HEK293 (cell line): Measurements from ENCODE around the gene SYNGAP1.

Experiments used
- GLIS1 ChIP-seq: fragments of 450-650 bp; formaldehyde crosslinking; IDR thresholded peaks from 2 replicates; pipeline ENCODE4 v1.5.1; 2016; ENCODE audit warnings: missing biosample characterization, missing genetic modification characterization
- GLIS2 ChIP-seq: fragments of 450-650 bp; formaldehyde crosslinking; IDR thresholded peaks from 2 replicates; pipeline ENCODE4 v1.5.1; 2016; ENCODE audit warnings: missing biosample characterization, missing genetic modification characterization
- HOXC10 ChIP-seq: sonication (generic); formaldehyde crosslinking; IDR thresholded peaks from 2 replicates; pipeline ENCODE4 v1.8.1; 2023; ENCODE audit warnings: mild to moderate bottlenecking, missing genetic modification reagents
- KLF10 ChIP-seq: fragments of 450-650 bp; IDR thresholded peaks from 2 replicates; pipeline ENCODE4 v1.5.1; 2018; ENCODE audit warnings: missing biosample characterization, mild to moderate bottlenecking, missing genetic modification characterization
- PRDM1 ChIP-seq: fragments of 450-650 bp; formaldehyde crosslinking; IDR thresholded peaks from 2 replicates; pipeline ENCODE4; 2016; ENCODE audit warnings: missing biosample characterization, missing genetic modification characterization
- SP2 ChIP-seq: fragments of 450-650 bp; formaldehyde crosslinking; IDR thresholded peaks from 2 replicates; pipeline ENCODE4 v1.5.1; 2016; ENCODE audit warnings: missing biosample characterization, missing genetic modification characterization
- ZBTB17 ChIP-seq: fragments of 450-650 bp; formaldehyde crosslinking; IDR thresholded peaks from 2 replicates; pipeline ENCODE4 v1.5.1; 2016; ENCODE audit warnings: missing biosample characterization, missing genetic modification characterization
- ZFHX2 ChIP-seq: fragments of 450-650 bp; formaldehyde crosslinking; conservative IDR thresholded peaks from 2 replicates; pipeline ENCODE4 v1.5.1; 2016; ENCODE audit warnings: missing biosample characterization, missing genetic modification characterization
- ZFP37 ChIP-seq: fragments of 450-650 bp; formaldehyde crosslinking; IDR thresholded peaks from 2 replicates; pipeline ENCODE4 v1.5.1; 2016; ENCODE audit warnings: missing biosample characterization, missing genetic modification characterization
- ZFP69B ChIP-seq: fragments of 450-650 bp; formaldehyde crosslinking; IDR thresholded peaks from 2 replicates; pipeline ENCODE4 v1.5.1; 2016; ENCODE audit warnings: missing biosample characterization, missing genetic modification characterization
- ZNF112 ChIP-seq: fragments of 450-650 bp; formaldehyde crosslinking; IDR thresholded peaks from 2 replicates; pipeline ENCODE4 v1.5.0; 2017; ENCODE audit warnings: missing biosample characterization, missing genetic modification characterization
- ZNF114 ChIP-seq: fragments of 450-650 bp; formaldehyde crosslinking; IDR thresholded peaks from 2 replicates; pipeline ENCODE4 v1.5.0; 2017; ENCODE audit warnings: missing biosample characterization, missing genetic modification characterization
- ZNF121 ChIP-seq: fragments of 450-650 bp; formaldehyde crosslinking; IDR thresholded peaks from 2 replicates; pipeline ENCODE4 v1.5.1; 2016; ENCODE audit warnings: missing biosample characterization, missing genetic modification characterization
- ZNF138 ChIP-seq: fragments of 450-650 bp; formaldehyde crosslinking; IDR thresholded peaks from 2 replicates; pipeline ENCODE4 v1.5.1; 2016; ENCODE audit warnings: missing biosample characterization, missing genetic modification characterization, borderline replicate concordance
- ZNF146 ChIP-seq: fragments of 450-650 bp; formaldehyde crosslinking; IDR thresholded peaks from 2 replicates; pipeline ENCODE4 v1.5.1; 2016; ENCODE audit warnings: missing biosample characterization, missing genetic modification characterization
- ZNF2 ChIP-seq: fragments of 450-650 bp; formaldehyde crosslinking; IDR thresholded peaks from 2 replicates; pipeline ENCODE4 v1.5.1; 2016; ENCODE audit warnings: missing biosample characterization, missing genetic modification characterization
- ZNF202 ChIP-seq: fragments of 450-650 bp; formaldehyde crosslinking; IDR thresholded peaks from 2 replicates; pipeline ENCODE4 v1.5.1; 2016; ENCODE audit warnings: missing biosample characterization, missing genetic modification characterization, borderline replicate concordance
- ZNF211 ChIP-seq: fragments of 450-650 bp; formaldehyde crosslinking; IDR thresholded peaks from 2 replicates; pipeline ENCODE4 v1.5.1; 2016; ENCODE audit warnings: low read depth, missing biosample characterization, missing genetic modification characterization
- ZNF221 ChIP-seq: fragments of 450-650 bp; formaldehyde crosslinking; IDR thresholded peaks from 2 replicates; pipeline ENCODE4 v1.5.1; 2017; ENCODE audit warnings: missing biosample characterization, missing genetic modification characterization, borderline replicate concordance
- ZNF23 ChIP-seq: fragments of 450-650 bp; formaldehyde crosslinking; IDR thresholded peaks from 2 replicates; pipeline ENCODE4 v1.5.1; 2016; ENCODE audit warnings: missing biosample characterization, missing genetic modification characterization, borderline replicate concordance
- ZNF324 ChIP-seq: fragments of 450-650 bp; formaldehyde crosslinking; IDR thresholded peaks from 2 replicates; pipeline ENCODE4 v1.5.1; 2016; ENCODE audit warnings: missing biosample characterization, missing genetic modification characterization
- ZNF37A ChIP-seq: fragments of 450-650 bp; IDR thresholded peaks from 2 replicates; pipeline ENCODE4 v1.5.1; 2018; ENCODE audit warnings: missing biosample characterization, missing genetic modification characterization
- ZNF394 ChIP-seq: fragments of 450-650 bp; formaldehyde crosslinking; IDR thresholded peaks from 2 replicates; pipeline ENCODE4 v1.5.1; 2016; ENCODE audit warnings: missing biosample characterization, missing genetic modification characterization, mild to moderate bottlenecking, moderate library complexity, borderline replicate concordance
- ZNF433 ChIP-seq: fragments of 450-650 bp; formaldehyde crosslinking; IDR thresholded peaks from 2 replicates; pipeline ENCODE4 v1.5.1; 2016; ENCODE audit warnings: missing biosample characterization, missing genetic modification characterization, low read depth
- ZNF48 ChIP-seq: fragments of 450-650 bp; formaldehyde crosslinking; IDR thresholded peaks from 2 replicates; pipeline ENCODE4 v1.5.1; 2016; ENCODE audit warnings: missing biosample characterization, missing genetic modification characterization
- ZNF521 ChIP-seq: fragments of 450-650 bp; formaldehyde crosslinking; IDR thresholded peaks from 2 replicates; pipeline ENCODE4 v1.5.1; 2017; ENCODE audit warnings: missing biosample characterization, mild to moderate bottlenecking, missing genetic modification characterization
- ZNF544 ChIP-seq: fragments of 450-650 bp; formaldehyde crosslinking; IDR thresholded peaks from 2 replicates; pipeline ENCODE4 v1.5.0; 2017; ENCODE audit warnings: missing biosample characterization, missing genetic modification characterization
- ZNF555 ChIP-seq: fragments of 450-650 bp; formaldehyde crosslinking; conservative IDR thresholded peaks from 2 replicates; pipeline ENCODE4 v1.5.1; 2017; ENCODE audit warnings: missing biosample characterization, mild to moderate bottlenecking, missing genetic modification characterization, inconsistent platforms
- ZNF596 ChIP-seq: fragments of 450-650 bp; IDR thresholded peaks from 2 replicates; pipeline ENCODE4 v1.5.0; 2018; ENCODE audit warnings: missing biosample characterization, mild to moderate bottlenecking, missing genetic modification characterization, moderate library complexity
- ZNF629 ChIP-seq: fragments of 450-650 bp; formaldehyde crosslinking; IDR thresholded peaks from 2 replicates; pipeline ENCODE4 v1.5.1; 2017; ENCODE audit warnings: missing biosample characterization, missing genetic modification characterization
- ZNF670 ChIP-seq: fragments of 450-650 bp; formaldehyde crosslinking; IDR thresholded peaks from 2 replicates; pipeline ENCODE4 v1.5.1; 2016; ENCODE audit warnings: missing biosample characterization, missing genetic modification characterization, low read depth
- ZNF785 ChIP-seq: fragments of 450-650 bp; formaldehyde crosslinking; IDR thresholded peaks from 2 replicates; pipeline ENCODE4 v1.5.1; 2016; ENCODE audit warnings: missing biosample characterization, missing genetic modification characterization
- TF ChIP-seq, protein P1 (sequence below): IDR thresholded peaks from 2 replicates; pipeline ENCODE4 v1.6.1; 2011; ENCODE audit warnings: mild to moderate bottlenecking, low read depth, low read length, borderline replicate concordance
- TF ChIP-seq, protein P2 (sequence below): fragments of 450-650 bp; formaldehyde crosslinking; IDR thresholded peaks from 2 replicates; pipeline ENCODE4 v1.5.1; 2016; ENCODE audit warnings: missing biosample characterization, missing genetic modification characterization
- TF ChIP-seq, protein P3 (sequence below): fragments of 450-650 bp; formaldehyde crosslinking; IDR thresholded peaks from 2 replicates; pipeline ENCODE4 v1.5.1; 2016; ENCODE audit warnings: missing biosample characterization, missing genetic modification characterization, borderline replicate concordance
- TF ChIP-seq, protein P4 (sequence below): fragments of 450-650 bp; formaldehyde crosslinking; conservative IDR thresholded peaks from 2 replicates; pipeline ENCODE4 v1.5.1; 2016; ENCODE audit warnings: low read depth, missing biosample characterization, missing genetic modification characterization

The SYNGAP1 gene

DNA sequence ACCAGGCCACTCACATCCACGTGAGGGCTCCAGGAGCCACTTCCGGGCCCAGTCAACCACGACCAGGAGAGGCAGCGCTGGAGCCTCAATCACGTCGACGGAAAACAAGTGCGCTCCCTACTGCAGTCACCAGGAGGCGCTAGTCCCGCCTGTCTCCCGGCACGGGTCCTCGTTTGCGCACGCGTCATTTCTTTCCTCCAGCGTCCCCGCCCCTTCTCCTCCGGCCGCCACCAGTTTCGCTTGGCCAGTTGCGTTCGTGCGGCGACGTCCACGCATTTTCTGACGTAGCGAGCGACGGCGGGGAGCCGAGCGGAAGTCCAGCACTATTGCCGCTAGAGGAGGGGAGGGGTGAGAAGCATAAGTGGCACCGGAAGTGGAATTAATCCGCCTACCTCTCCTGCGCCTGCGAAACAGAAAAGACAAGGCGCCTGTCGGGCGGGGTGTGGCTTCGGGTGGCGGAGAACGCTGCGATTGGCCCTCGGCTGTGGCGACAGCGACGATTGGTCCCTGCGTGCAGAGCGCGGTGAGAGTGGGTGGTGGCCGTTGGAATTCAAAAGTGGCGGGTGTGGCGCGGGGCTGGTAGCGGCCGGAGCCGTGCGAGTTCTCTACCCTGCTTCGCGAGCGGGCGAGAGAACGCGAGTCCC, 28.5 kb upstream of the SYNGAP1 start, which contains the start of gene KIFC1 (continued):
- no peak for TF ChIP-seq ZNF544
- TF ChIP-seq ZNF394, result no peak
- no peak for TF ChIP-seq ZNF670 (tag by site-specific recombination)
- TF ChIP-seq, protein P1, sequence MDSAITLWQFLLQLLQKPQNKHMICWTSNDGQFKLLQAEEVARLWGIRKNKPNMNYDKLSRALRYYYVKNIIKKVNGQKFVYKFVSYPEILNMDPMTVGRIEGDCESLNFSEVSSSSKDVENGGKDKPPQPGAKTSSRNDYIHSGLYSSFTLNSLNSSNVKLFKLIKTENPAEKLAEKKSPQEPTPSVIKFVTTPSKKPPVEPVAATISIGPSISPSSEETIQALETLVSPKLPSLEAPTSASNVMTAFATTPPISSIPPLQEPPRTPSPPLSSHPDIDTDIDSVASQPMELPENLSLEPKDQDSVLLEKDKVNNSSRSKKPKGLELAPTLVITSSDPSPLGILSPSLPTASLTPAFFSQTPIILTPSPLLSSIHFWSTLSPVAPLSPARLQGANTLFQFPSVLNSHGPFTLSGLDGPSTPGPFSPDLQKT, result peak; percentile 75; the same call in 1 of the 2 replicates
- no peak for TF ChIP-seq ZNF202 (tag by site-specific recombination)
- TF ChIP-seq ZNF37A (tag by site-specific recombination), result no peak
- no peak for TF ChIP-seq HOXC10 (CRISPR knock-in tag)
- no peak for TF ChIP-seq ZNF521
- TF ChIP-seq ZBTB17 (tag by site-specific recombination), result peak; percentile 66
- TF ChIP-seq ZNF555, result no peak
- TF ChIP-seq GLIS2 (tag by site-specific recombination), result no peak
- peak; percentile 90 for TF ChIP-seq KLF10
- TF ChIP-seq ZNF121, result no peak
- no peak for TF ChIP-seq ZNF112 (tag by site-specific recombination)
- TF ChIP-seq ZNF48, result no peak
- TF ChIP-seq SP2 (tag by site-specific recombination), result peak; percentile 99
- no peak for TF ChIP-seq ZNF221 (tag by site-specific recombination)
- no peak for TF ChIP-seq ZNF324 (tag by site-specific recombination)
- TF ChIP-seq ZNF114, result no peak
- no peak for TF ChIP-seq ZFP37 (tag by site-specific recombination)
- no peak for TF ChIP-seq ZNF2 (tag by site-specific recombination)
- no peak for TF ChIP-seq ZNF23 (tag by site-specific recombination)
- TF ChIP-seq, protein P2, sequence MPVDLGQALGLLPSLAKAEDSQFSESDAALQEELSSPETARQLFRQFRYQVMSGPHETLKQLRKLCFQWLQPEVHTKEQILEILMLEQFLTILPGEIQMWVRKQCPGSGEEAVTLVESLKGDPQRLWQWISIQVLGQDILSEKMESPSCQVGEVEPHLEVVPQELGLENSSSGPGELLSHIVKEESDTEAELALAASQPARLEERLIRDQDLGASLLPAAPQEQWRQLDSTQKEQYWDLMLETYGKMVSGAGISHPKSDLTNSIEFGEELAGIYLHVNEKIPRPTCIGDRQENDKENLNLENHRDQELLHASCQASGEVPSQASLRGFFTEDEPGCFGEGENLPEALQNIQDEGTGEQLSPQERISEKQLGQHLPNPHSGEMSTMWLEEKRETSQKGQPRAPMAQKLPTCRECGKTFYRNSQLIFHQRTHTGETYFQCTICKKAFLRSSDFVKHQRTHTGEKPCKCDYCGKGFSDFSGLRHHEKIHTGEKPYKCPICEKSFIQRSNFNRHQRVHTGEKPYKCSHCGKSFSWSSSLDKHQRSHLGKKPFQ (tag by site-specific recombination), result no peak
- TF ChIP-seq, protein P3, sequence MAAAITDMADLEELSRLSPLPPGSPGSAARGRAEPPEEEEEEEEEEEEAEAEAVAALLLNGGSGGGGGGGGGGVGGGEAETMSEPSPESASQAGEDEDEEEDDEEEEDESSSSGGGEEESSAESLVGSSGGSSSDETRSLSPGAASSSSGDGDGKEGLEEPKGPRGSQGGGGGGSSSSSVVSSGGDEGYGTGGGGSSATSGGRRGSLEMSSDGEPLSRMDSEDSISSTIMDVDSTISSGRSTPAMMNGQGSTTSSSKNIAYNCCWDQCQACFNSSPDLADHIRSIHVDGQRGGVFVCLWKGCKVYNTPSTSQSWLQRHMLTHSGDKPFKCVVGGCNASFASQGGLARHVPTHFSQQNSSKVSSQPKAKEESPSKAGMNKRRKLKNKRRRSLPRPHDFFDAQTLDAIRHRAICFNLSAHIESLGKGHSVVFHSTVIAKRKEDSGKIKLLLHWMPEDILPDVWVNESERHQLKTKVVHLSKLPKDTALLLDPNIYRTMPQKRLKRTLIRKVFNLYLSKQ, result no peak
- TF ChIP-seq GLIS1 (tag by site-specific recombination), result no peak
- TF ChIP-seq, protein P4, sequence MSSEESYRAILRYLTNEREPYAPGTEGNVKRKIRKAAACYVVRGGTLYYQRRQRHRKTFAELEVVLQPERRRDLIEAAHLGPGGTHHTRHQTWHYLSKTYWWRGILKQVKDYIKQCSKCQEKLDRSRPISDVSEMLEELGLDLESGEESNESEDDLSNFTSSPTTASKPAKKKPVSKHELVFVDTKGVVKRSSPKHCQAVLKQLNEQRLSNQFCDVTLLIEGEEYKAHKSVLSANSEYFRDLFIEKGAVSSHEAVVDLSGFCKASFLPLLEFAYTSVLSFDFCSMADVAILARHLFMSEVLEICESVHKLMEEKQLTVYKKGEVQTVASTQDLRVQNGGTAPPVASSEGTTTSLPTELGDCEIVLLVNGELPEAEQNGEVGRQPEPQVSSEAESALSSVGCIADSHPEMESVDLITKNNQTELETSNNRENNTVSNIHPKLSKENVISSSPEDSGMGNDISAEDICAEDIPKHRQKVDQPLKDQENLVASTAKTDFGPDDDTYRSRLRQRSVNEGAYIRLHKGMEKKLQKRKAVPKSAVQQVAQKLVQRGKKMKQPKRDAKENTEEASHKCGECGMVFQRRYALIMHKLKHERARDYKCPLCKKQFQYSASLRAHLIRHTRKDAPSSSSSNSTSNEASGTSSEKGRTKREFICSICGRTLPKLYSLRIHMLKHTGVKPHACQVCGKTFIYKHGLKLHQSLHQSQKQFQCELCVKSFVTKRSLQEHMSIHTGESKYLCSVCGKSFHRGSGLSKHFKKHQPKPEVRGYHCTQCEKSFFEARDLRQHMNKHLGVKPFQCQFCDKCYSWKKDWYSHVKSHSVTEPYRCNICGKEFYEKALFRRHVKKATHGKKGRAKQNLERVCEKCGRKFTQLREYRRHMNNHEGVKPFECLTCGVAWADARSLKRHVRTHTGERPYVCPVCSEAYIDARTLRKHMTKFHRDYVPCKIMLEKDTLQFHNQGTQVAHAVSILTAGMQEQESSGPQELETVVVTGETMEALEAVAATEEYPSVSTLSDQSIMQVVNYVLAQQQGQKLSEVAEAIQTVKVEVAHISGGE, result peak; percentile 92
- no peak for TF ChIP-seq ZNF211 (tag by site-specific recombination)
- no peak for TF ChIP-seq ZNF785
- peak; percentile 96 for TF ChIP-seq ZFHX2 (tag by site-specific recombination)
- no peak for TF ChIP-seq PRDM1 (tag by site-specific recombination)
- no peak for TF ChIP-seq ZFP69B (tag by site-specific recombination)
- no peak for TF ChIP-seq ZNF596 (tag by site-specific recombination)
- no peak for TF ChIP-seq ZNF146 (tag by site-specific recombination)
- TF ChIP-seq ZNF138 (tag by site-specific recombination), result no peak
- TF ChIP-seq ZNF433 (tag by site-specific recombination), result no peak
- peak; percentile 99 for TF ChIP-seq ZNF629 (tag by site-specific recombination)
